Lower lobe of right lung (tissue), 2 donors: ENCODE measurements around the gene ADAMTSL1. TPM values are rescaled to one million over a fixed set of nuclear protein-coding genes. Genes with fewer than 3 reads are reported as not detected.
"Not testable (repeated sequence)": the region's sequence is repeated elsewhere in the genome, so short reads cannot be mapped to it uniquely, and the experiment has no call there.

Experiments used
- ATAC-seq, 2 donors: fragments of 200-7000 bp; cut with Tn5 transposase; one replicate each; pipeline ENCODE4 v1.9.1; 2020 to 2022; ENCODE audit warnings: mild to moderate bottlenecking in 2 of 2, moderate library complexity in 2 of 2
- DNase-seq: peaks from one replicate; pipeline ENCODE4 v3.0.0-alpha.2; 2020
- H3K27ac ChIP-seq: fragments of 200-600 bp; one replicate; pipeline ENCODE4 v1.8.0; 2022
- H3K27me3 ChIP-seq: fragments of 200-600 bp; one replicate; pipeline ENCODE4 v1.8.0; 2022; ENCODE audit warnings: low read depth
- H3K36me3 ChIP-seq: fragments of 200-600 bp; one replicate; pipeline ENCODE4 v1.8.0; 2022; ENCODE audit warnings: mild to moderate bottlenecking
- H3K4me1 ChIP-seq: fragments of 200-600 bp; one replicate; pipeline ENCODE4 v1.8.0; 2022
- H3K4me3 ChIP-seq: fragments of 200-600 bp; one replicate; pipeline ENCODE4 v1.8.0; 2022; ENCODE audit warnings: mild to moderate bottlenecking
- H3K9me3 ChIP-seq: fragments of 200-600 bp; one replicate; pipeline ENCODE4 v1.8.0; 2022
- intact Hi-C: fragments of 100-400 bp; cut with DNase I; formaldehyde crosslinking; loops from one replicate; pipeline ENCODE4 v1.11.0; 2022
- total RNA-seq: library from RNA; stranded (reverse); fragmentation: NEBNext Ultra II Directional; extraction: Animal tissue kit (Norgen Biotek cat#: 25700); gene quantifications from one replicate; pipeline ENCODE4 v1.2.1, GENCODE V29; 2021
- TF ChIP-seq, protein P1 (sequence below): fragments of 200-600 bp; IDR thresholded peaks from one replicate; pipeline ENCODE4 v1.8.0; 2022; ENCODE audit warnings: antibody characterized with exemption, mild to moderate bottlenecking
- donor health status: DM: no; HTN: yes; CAD: no; lungs with severe emphysema.

Gene ADAMTSL1
- total RNA-seq, 1 donor from 2014 or later: 3.7 TPM

DNA sequence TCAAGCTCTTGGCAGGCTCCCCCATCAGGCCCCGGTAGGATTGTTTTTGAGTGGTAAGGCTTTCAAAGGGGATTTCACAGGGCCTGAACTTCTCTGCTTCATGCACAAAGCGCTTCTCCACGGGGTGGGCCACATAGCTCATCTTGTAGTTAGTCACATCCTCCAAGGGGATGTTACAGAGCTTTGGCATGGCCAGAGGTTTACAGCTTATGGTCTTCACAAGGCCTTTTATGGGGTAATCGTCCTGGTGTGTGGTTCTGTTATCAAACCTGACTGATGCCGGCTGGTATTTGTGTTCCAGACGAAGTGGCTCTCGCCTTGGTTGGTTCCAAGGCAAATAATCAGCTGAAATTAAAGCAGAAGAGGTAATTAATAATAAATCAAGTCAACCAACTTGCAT is 454.8 kb downstream of the ADAMTSL1 start:
- intact Hi-C loops: no loop called here

DNA sequence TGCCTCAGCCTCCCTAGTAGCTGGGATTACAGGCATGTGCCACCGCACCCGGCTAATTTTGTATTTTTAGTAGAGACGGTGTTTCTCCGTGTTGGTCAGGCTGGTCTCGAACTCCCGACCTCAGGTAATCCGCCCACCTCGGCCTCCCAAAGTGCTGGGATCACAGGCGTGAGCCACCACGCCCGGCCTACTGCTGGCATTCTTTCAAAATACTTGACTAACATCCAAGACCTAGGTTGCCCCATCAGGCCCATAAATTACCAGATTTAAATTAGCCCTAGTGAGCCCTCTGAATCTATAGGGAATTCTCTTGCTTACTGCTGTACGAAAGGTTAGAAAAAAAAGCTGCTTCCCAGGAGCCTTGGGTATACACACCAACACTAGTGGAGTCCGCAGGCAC is 456.7 kb downstream of the ADAMTSL1 start:
- H3K27me3 ChIP-seq, DNase-seq, H3K4me3 ChIP-seq, H3K9me3 ChIP-seq, H3K36me3 ChIP-seq, H3K27ac ChIP-seq, ATAC-seq, intact Hi-C loops, H3K4me1 ChIP-seq: not testable (repeated sequence)

More for the DNA sequence above, 454.8 kb downstream of the ADAMTSL1 start:
- DNase-seq (no peak), ATAC-seq (no peak)
- no peaks in the 10 kb centered on the region for H3K9me3 ChIP-seq
- H3K4me1 ChIP-seq: no peaks in the 10 kb centered on the region
- H3K36me3 ChIP-seq: no peaks in the 10 kb centered on the region
- TF ChIP-seq, protein P1, sequence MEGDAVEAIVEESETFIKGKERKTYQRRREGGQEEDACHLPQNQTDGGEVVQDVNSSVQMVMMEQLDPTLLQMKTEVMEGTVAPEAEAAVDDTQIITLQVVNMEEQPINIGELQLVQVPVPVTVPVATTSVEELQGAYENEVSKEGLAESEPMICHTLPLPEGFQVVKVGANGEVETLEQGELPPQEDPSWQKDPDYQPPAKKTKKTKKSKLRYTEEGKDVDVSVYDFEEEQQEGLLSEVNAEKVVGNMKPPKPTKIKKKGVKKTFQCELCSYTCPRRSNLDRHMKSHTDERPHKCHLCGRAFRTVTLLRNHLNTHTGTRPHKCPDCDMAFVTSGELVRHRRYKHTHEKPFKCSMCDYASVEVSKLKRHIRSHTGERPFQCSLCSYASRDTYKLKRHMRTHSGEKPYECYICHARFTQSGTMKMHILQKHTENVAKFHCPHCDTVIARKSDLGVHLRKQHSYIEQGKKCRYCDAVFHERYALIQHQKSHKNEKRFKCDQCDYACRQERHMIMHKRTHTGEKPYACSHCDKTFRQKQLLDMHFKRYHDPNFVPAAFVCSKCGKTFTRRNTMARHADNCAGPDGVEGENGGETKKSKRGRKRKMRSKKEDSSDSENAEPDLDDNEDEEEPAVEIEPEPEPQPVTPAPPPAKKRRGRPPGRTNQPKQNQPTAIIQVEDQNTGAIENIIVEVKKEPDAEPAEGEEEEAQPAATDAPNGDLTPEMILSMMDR: no peak
- H3K27me3 ChIP-seq: no peaks in the 10 kb centered on the region
- H3K4me3 ChIP-seq: no peak overlapping the region
- no peak overlapping the region for H3K27ac ChIP-seq

DNA sequence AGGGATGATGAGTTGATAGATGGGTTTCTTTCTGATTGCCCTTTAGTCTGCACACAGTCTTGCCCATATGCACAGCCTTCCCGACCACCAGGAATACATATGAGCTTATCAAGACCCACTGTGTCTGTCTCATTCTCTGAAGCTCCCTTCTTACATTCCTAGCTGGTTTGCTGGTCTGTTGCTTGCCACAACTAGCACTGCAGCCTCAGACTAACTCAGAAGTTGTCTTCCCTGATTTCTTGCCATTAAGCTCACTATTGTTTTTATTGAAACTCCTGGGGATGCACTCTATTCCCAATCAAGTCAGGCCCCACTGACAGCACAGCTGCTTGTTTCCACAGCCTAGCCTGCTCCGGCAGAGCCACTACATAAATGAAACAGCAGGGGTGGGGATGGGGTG is 461.6 kb downstream of the ADAMTSL1 start:
- ATAC-seq: no peak
- H3K27ac ChIP-seq: no peak overlapping the region
- H3K4me1 ChIP-seq: no peaks in the 10 kb centered on the region
- intact Hi-C loops: no loop called here
- H3K27me3 ChIP-seq: no peaks in the 10 kb centered on the region
- H3K36me3 ChIP-seq: no peaks in the 10 kb centered on the region
- H3K9me3 ChIP-seq: no peaks in the 10 kb centered on the region
- TF ChIP-seq, protein P1: no peak
- H3K4me3 ChIP-seq: no peak overlapping the region
- DNase-seq: no peak

DNA sequence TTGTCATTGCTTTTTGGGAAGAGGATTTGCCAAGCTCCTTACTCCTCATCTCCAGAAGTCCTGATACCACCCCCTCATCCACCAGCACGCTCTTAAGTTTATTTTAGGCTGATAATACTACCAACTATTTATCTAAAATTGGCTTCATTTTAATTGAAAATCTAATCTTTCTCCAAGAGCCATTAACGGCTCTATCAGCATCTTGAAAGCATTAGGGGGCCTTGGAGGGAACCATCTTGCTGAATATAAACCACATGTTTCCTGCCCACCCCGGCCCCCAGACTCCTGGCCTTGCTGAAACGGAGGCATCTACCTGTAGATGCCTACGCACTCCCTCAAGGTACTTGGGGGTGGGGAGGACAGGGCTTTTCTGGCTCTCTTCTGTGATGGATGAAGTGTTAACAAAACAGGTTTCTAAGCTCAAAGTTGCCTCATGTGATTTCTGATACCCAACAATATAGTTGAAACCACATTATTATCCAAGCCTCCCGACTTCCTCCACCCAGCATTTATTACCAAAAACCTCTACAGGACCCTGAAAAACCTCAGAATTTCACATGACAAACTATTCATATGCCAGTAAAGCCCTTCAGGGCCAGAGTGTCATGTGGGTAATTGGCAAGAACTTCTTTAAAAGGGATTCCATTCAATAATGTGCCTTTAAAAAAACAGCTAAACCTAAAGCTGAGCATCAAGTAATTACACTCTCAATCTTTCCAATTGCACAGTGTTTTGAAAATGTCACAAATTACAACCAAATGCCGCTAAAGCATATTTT is 462.3 kb downstream of the ADAMTSL1 start:
- H3K9me3 ChIP-seq: no peaks in the 10 kb centered on the region
- no peak overlapping the region for H3K4me3 ChIP-seq
- TF ChIP-seq, protein P1: no peak
- H3K27ac ChIP-seq: no peak overlapping the region
- intact Hi-C loops: no loop called here
- H3K27me3 ChIP-seq: no peaks in the 10 kb centered on the region
- DNase-seq (no peak), ATAC-seq (no peak)
- no peaks in the 10 kb centered on the region for H3K36me3 ChIP-seq
- H3K4me1 ChIP-seq: no peaks in the 10 kb centered on the region

DNA sequence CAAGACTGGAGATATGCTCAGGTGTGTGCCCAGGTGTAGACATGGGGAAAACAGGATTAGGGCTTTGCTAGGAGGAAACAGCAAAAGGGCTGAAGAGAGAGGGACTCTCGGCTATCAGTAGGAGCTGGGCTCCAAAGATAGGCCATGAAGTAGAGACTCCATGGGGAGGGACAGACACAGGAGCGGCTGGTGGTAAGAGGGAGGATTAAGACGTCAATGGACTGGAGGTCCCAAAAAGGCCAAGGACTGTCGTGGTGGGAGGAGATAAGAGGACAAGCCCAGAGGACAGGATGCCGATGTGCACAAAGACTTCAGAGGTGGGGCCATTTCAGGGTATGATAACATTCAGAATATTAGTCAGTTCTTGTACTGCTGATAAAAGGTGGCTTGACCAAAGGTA is 466.0 kb downstream of the ADAMTSL1 start:
- no peak for DNase-seq
- H3K27ac ChIP-seq: no peak overlapping the region
- TF ChIP-seq, protein P1: no peak

DNA sequence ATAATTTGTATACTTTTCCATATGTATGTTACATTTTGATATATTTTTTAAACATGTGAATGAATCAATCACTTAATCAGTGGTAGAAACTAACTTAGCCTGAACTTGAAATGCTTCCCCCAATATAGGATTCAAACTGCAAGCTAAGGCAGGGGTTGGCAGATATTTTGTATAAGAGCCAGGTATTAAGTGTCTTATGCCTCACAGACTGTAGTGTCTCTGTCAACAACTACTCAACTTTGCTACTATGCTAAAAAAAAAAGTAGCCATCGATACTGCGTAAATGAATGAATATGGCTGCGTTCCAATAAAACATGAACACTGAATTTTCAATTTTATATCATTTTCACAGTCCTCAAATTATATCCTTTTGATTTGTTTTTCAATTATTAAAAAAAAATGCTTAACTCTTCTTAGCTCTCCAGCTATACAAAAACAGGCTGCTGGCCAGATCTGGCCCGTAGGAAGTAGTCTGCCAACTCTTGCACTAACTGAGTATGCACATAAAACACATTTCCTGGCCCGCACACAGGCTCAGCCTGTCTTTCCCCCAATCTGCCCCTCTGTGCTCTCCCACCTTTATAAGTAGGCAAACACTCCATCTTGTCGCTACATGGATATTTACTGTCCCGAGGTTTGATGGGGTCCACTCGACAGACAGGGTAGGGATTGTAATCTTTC is 467.2 kb downstream of the ADAMTSL1 start:
- intact Hi-C loops: no loop called here
- Histone ChIP-seq H3K27me3 (no peaks in the 10 kb centered on the region), H3K36me3 (no peaks in the 10 kb centered on the region), H3K4me3 (no peak overlapping the region), H3K9me3 (no peaks in the 10 kb centered on the region), H3K27ac (no peak overlapping the region), H3K4me1 (no peaks in the 10 kb centered on the region)
- DNase-seq (no peak), ATAC-seq (no peak)
- TF ChIP-seq, protein P1: no peak

More for the DNA sequence above, 466.0 kb downstream of the ADAMTSL1 start:
- intact Hi-C loops: no loop called here
- no peak for ATAC-seq
- Histone ChIP-seq H3K27me3 (no peaks in the 10 kb centered on the region), H3K4me3 (no peak overlapping the region), H3K36me3 (no peaks in the 10 kb centered on the region), H3K9me3 (no peaks in the 10 kb centered on the region), H3K4me1 (no peaks in the 10 kb centered on the region)
